H54 (cell line): ENCODE data around the gene GAB2.
A peak's percentile ranks its signal among the peaks of the same experiment; 100 is the strongest.
"Not testable (repeated sequence)": the region's sequence is repeated elsewhere in the genome, so short reads cannot be mapped to it uniquely, and the experiment has no call there.

Experiments used
- DNase-seq: peaks from one replicate; pipeline ENCODE4 v3.0.0; 2011; ENCODE audit warnings: low spot score, mixed read lengths; ENCODE audit not compliant: insufficient read length
- FAIRE-seq: peaks from 3 replicates; lab custom pipeline; 2011; peaks lifted over from hg19 to GRCh38; lab: Jason Lieb, UNC
- POLR2A ChIP-seq: IDR thresholded peaks from 2 replicates; pipeline ENCODE4 v1.6.1; 2011; ENCODE audit warnings: low read depth, mild to moderate bottlenecking, low read length

Gene GAB2

GRCh38 chr11:78187366-78188285, 230.0 kb downstream of the GAB2 start:
- no peak for FAIRE-seq

GRCh38 chr11:78181185-78181584, 236.4 kb downstream of the GAB2 start:
- DNase-seq (no peak), FAIRE-seq (no peak)
- TF ChIP-seq POLR2A = no peak

More at GRCh38 chr11:78187366-78188285, 230.0 kb downstream of the GAB2 start:
- DNase-seq = peak; percentile 75
- no peak for TF ChIP-seq POLR2A

- no peak for TF ChIP-seq POLR2A
- FAIRE-seq (no peak), DNase-seq (no peak)
Observed at GRCh38 chr11:78180751-78181150, 236.9 kb downstream of the GAB2 start.

GRCh38 chr11:78179459-78180071, 238.1 kb downstream of the GAB2 start:
- DNase-seq = no peak
- no peak for FAIRE-seq
- no peak for TF ChIP-seq POLR2A

GRCh38 chr11:78177216-78177615, 240.4 kb downstream of the GAB2 start:
- DNase-seq (no peak), FAIRE-seq (no peak)
- TF ChIP-seq POLR2A = no peak

- TF ChIP-seq POLR2A = no peak
- DNase-seq (no peak), FAIRE-seq (no peak)
Observed at GRCh38 chr11:78176605-78177141, 240.9 kb downstream of the GAB2 start.

- not testable (repeated sequence) for FAIRE-seq, DNase-seq
Observed at GRCh38 chr11:78175862-78176261, 241.8 kb downstream of the GAB2 start.

- TF ChIP-seq POLR2A = no peak
- FAIRE-seq (no peak), DNase-seq (no peak)
Observed at GRCh38 chr11:78171951-78172350, 245.7 kb downstream of the GAB2 start.

GRCh38 chr11:78170874-78171549, 246.6 kb downstream of the GAB2 start:
- no peak for DNase-seq
- FAIRE-seq = no peak

GRCh38 chr11:78170413-78170812, 247.2 kb downstream of the GAB2 start:
- DNase-seq = no peak
- TF ChIP-seq POLR2A = no peak
- no peak for FAIRE-seq

More at GRCh38 chr11:78170874-78171549, 246.6 kb downstream of the GAB2 start:
- no peak for TF ChIP-seq POLR2A

- no peak for TF ChIP-seq POLR2A
- DNase-seq = no peak
- no peak for FAIRE-seq
Observed at GRCh38 chr11:78168539-78169477, 248.8 kb downstream of the GAB2 start.

GRCh38 chr11:78166855-78167469, 250.7 kb downstream of the GAB2 start:
- no peak for TF ChIP-seq POLR2A
- FAIRE-seq (no peak), DNase-seq (no peak)
